ENCODE measurements around the gene CDH23.

DNA sequence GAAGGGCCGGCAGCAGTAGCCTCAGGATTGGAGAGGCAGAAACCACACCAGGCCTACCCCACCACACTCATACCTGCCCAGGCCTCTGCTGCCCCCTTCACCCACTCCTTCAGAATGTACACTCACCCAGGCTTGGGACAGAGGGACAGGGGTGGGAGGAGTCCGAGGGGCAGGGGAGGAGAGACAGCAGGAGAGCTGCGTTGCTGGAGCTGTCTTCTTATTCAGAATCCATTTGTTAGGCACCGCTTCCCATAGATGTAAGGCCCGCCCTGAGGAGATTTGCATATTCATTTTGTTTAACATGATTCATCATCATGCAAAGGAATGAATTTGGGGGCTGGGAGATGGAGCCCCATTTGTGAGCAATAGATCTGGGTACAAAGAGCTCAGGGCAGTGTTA, 156.7 kb downstream of the CDH23 start:
- TF ChIP-seq POLR2AphosphoS5 (IDR thresholded peaks at IDR 0.05; ENCODE audit: insufficient read depth in 1 of 2, low read depth in 1 of 2) (no peak), POLR2A (IDR thresholded peaks at IDR 0.05) (no peak)
- TF ChIP-seq, protein P1, sequence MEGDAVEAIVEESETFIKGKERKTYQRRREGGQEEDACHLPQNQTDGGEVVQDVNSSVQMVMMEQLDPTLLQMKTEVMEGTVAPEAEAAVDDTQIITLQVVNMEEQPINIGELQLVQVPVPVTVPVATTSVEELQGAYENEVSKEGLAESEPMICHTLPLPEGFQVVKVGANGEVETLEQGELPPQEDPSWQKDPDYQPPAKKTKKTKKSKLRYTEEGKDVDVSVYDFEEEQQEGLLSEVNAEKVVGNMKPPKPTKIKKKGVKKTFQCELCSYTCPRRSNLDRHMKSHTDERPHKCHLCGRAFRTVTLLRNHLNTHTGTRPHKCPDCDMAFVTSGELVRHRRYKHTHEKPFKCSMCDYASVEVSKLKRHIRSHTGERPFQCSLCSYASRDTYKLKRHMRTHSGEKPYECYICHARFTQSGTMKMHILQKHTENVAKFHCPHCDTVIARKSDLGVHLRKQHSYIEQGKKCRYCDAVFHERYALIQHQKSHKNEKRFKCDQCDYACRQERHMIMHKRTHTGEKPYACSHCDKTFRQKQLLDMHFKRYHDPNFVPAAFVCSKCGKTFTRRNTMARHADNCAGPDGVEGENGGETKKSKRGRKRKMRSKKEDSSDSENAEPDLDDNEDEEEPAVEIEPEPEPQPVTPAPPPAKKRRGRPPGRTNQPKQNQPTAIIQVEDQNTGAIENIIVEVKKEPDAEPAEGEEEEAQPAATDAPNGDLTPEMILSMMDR (IDR thresholded peaks at IDR 0.05) = no peak

Data from vagina (tissue), 2 donors.